Keratinocyte (primary cell): ENCODE measurements around the gene ADGRG6. TPM values are rescaled to one million over a fixed set of nuclear protein-coding genes. Genes with fewer than 3 reads are reported as not detected.

Experiments used
- DNase-seq: peaks from one replicate; pipeline ENCODE4 v3.0.0-alpha.2; 2011; ENCODE audit warnings: low read depth, missing footprints, low spot score
- FAIRE-seq: peaks from 2 replicates; lab custom pipeline; 2011; peaks lifted over from hg19 to GRCh38; lab: Jason Lieb, UNC
- H2AFZ ChIP-seq: 2 replicates; pipeline ENCODE4 v1.6.0; 2012; ENCODE audit warnings: low read length, control low read depth, inconsistent platforms; ENCODE audit not compliant: control insufficient read depth
- H3K27ac ChIP-seq: 2 replicates; pipeline ENCODE4 v1.5.1; 2011; ENCODE audit warnings: low read length; ENCODE audit not compliant: control insufficient read depth, insufficient read depth
- H3K27me3 ChIP-seq: 3 replicates; pipeline ENCODE4 v1.6.0; 2011; ENCODE audit warnings: low read length; ENCODE audit not compliant: control insufficient read depth, insufficient read depth; ENCODE audit errors: extremely low read depth
- H3K36me3 ChIP-seq, 2 experiments: 2 replicates in 1 of 2; 3 replicates in 1 of 2; pipeline ENCODE4 v1.5.1; 2011; ENCODE audit warnings: low read length in 2 of 2, mild to moderate bottlenecking in 1 of 2; ENCODE audit not compliant: control insufficient read depth in 2 of 2, insufficient read depth in 2 of 2; ENCODE audit errors: extremely low read depth in 1 of 2
- H3K4me1 ChIP-seq: 3 replicates; pipeline ENCODE4 v1.5.1; 2011; ENCODE audit warnings: low read length; ENCODE audit not compliant: control insufficient read depth, insufficient read depth; ENCODE audit errors: extremely low read depth
- H3K4me2 ChIP-seq: 3 replicates; pipeline ENCODE4 v1.6.0; 2011; ENCODE audit warnings: low read depth, low read length; ENCODE audit not compliant: control insufficient read depth, insufficient read depth; ENCODE audit errors: extremely low read depth
- H3K4me3 ChIP-seq, 3 experiments: fragments of 200-600 bp in 1 of 3; sonication (generic) in 1 of 3; 2 replicates in 2 of 3; 3 replicates in 1 of 3; pipeline ENCODE4 v1.5.1; 2011 to 2016; ENCODE audit warnings: low read length in 3 of 3, mild to moderate bottlenecking in 3 of 3, control low read depth in 2 of 3, inconsistent platforms in 1 of 3, low read depth in 1 of 3, mixed read lengths in 1 of 3, mixed run types in 1 of 3, moderate library complexity in 1 of 3; ENCODE audit not compliant: control insufficient read depth in 2 of 3, insufficient read depth in 2 of 3; ENCODE audit errors: extremely low read depth in 1 of 3
- H3K79me2 ChIP-seq: 2 replicates; pipeline ENCODE4 v1.6.0; 2012; ENCODE audit warnings: low read length; ENCODE audit not compliant: control insufficient read depth, insufficient read depth
- H3K9ac ChIP-seq: 3 replicates; pipeline ENCODE4 v1.6.0; 2011; ENCODE audit warnings: low read length; ENCODE audit not compliant: control insufficient read depth, insufficient read depth; ENCODE audit errors: extremely low read depth
- H3K9me1 ChIP-seq: 3 replicates; pipeline ENCODE4 v1.6.0; 2011; ENCODE audit warnings: low read length; ENCODE audit not compliant: control insufficient read depth, insufficient read depth; ENCODE audit errors: extremely low read depth
- H3K9me3 ChIP-seq: 2 replicates; pipeline ENCODE4 v1.5.1; 2012; ENCODE audit warnings: low read depth, low read length; ENCODE audit not compliant: control insufficient read depth
- H4K20me1 ChIP-seq: 3 replicates; pipeline ENCODE4 v1.6.0; 2011; ENCODE audit warnings: low read length; ENCODE audit not compliant: control insufficient read depth, insufficient read depth; ENCODE audit errors: extremely low read depth
- CTCF ChIP-seq, 3 experiments: IDR thresholded peaks in 1 of 3; conservative IDR thresholded peaks in 1 of 3; optimal IDR thresholded peaks in 1 of 3; 2 replicates in 2 of 3; 3 replicates in 1 of 3; pipeline versions ENCODE3 to v1.5.1; 2011; ENCODE audit warnings: low read length in 3 of 3, mild to moderate bottlenecking in 3 of 3, moderate library complexity in 2 of 3, control low read depth in 1 of 3, inconsistent platforms in 1 of 3; ENCODE audit not compliant: insufficient read depth in 2 of 3; ENCODE audit errors: extremely low read depth in 1 of 3
- EZH2 ChIP-seq: IDR thresholded peaks from one replicate; pipeline ENCODE4 v1.6.1; 2012; ENCODE audit warnings: inconsistent platforms, mild to moderate bottlenecking, low read length, moderate library complexity
- dilution Hi-C: fragments of 300-500 bp; cut with MboI; formaldehyde crosslinking; loops from one replicate; pipeline ENCODE4 v1.7.0; 2020; ENCODE audit warnings: low sequenced_read_pairs; ENCODE audit not compliant: extremely low pct_ligation_motif_present
- polyA plus RNA-seq, 5 experiments: library from polyadenylated mRNA; depleted of rRNA in 3 of 5; stranded (reverse) in 3 of 5; stranded (forward) in 1 of 5; unstranded in 1 of 5; fragments of >200 nt; gene quantifications; 1 replicate in 1 of 5; 2 replicates in 3 of 5; 3 replicates in 1 of 5; pipeline versions ENCODE4 v1.2.1 to v1.2.3, GENCODE V29; 2011 to 2012; ENCODE audit warnings: missing spikeins in 2 of 5, low read depth in 1 of 5, low replicate concordance in 1 of 5

The ADGRG6 gene
- polyA plus RNA-seq, 1 donor (not counting 4 experiments of a cell fraction or from before 2014, with no cell fraction given): 20.1 TPM

- no peak for TF ChIP-seq CTCF (optimal IDR thresholded peaks at IDR 0.05 in 1 of 3, IDR thresholded peaks at IDR 0.05 in 1 of 3, conservative IDR thresholded peaks at IDR 0.05 in 1 of 3; ENCODE audit: extremely low read depth in 1 of 3, insufficient read depth in 2 of 3, low read length in 3 of 3)
- TF ChIP-seq EZH2: no peak
- no peak for DNase-seq
- Histone ChIP-seq H3K27ac (peak overlapping the region; percentile 55), H3K79me2 (peaks cover 2% of the 10 kb centered on the region), H3K9ac (no peak overlapping the region), H3K9me1 (no peaks in the 10 kb centered on the region), H2AFZ (no peak overlapping the region), H4K20me1 (no peaks in the 10 kb centered on the region), H3K36me3 (no peaks in the 10 kb centered on the region), H3K4me2 (peak overlapping the region; percentile 14), H3K4me3 (no peak overlapping the region), H3K4me1 (peaks cover 64% of the 10 kb centered on the region), H3K27me3 (no peaks in the 10 kb centered on the region), H3K9me3 (no peaks in the 10 kb centered on the region)
- dilution Hi-C loops: no loop called here
- no peak for FAIRE-seq
These were observed 72.4 kb downstream of the ADGRG6 start for GRCh38 chr6:142374091-142374770.

- Histone ChIP-seq H3K36me3 (no peaks in the 10 kb centered on the region), H3K79me2 (peaks cover 2% of the 10 kb centered on the region)
These were observed 73.3 kb downstream of the ADGRG6 start for GRCh38 chr6:142374965-142375733.

More at GRCh38 chr6:142374965-142375733, 73.3 kb downstream of the ADGRG6 start:
- H3K27me3 ChIP-seq: no peaks in the 10 kb centered on the region
- H2AFZ ChIP-seq: no peak overlapping the region
- TF ChIP-seq EZH2: no peak
- no peak for TF ChIP-seq CTCF (optimal IDR thresholded peaks at IDR 0.05 in 1 of 3, IDR thresholded peaks at IDR 0.05 in 1 of 3, conservative IDR thresholded peaks at IDR 0.05 in 1 of 3; ENCODE audit: extremely low read depth in 1 of 3, insufficient read depth in 2 of 3, low read length in 3 of 3)
- dilution Hi-C loops: no loop called here
- H3K27ac ChIP-seq: peak overlapping the region; percentile 24
- H3K4me1 ChIP-seq: peaks cover 64% of the 10 kb centered on the region
- no peaks in the 10 kb centered on the region for H4K20me1 ChIP-seq
- H3K4me3 ChIP-seq: peak overlapping the region in 1 of 3 experiments; percentile 16
- peak overlapping the region; percentile 67 for H3K4me2 ChIP-seq
- no peaks in the 10 kb centered on the region for H3K9me3 ChIP-seq
- peak; percentile 75 for FAIRE-seq
- no peak overlapping the region for H3K9ac ChIP-seq
- peak; percentile 66 for DNase-seq
- H3K9me1 ChIP-seq: no peaks in the 10 kb centered on the region
